ENCODE measurements around the gene IRF6. TPM values are rescaled to one million over a fixed set of nuclear protein-coding genes. Genes with fewer than 3 reads are reported as not detected.

The IRF6 gene
- polyA plus RNA-seq, 1 donor from 2014 or later, result not detected

GRCh38 chr1:209768354-209768774, 37.6 kb downstream of the IRF6 start (continued):
- TF ChIP-seq POLR2AphosphoS5 (IDR thresholded peaks at IDR 0.05), result no peak

- Histone ChIP-seq H3K4me2 (ENCODE audit: low read length) (no peak overlapping the region), H3K27me3 (ENCODE audit: insufficient read depth, low read depth, low read length) (no peaks in the 10 kb centered on the region), H3K79me2 (replicated peaks; ENCODE audit: insufficient read depth, low read length) (no peaks in the 10 kb centered on the region), H3F3A (ENCODE audit: insufficient read depth, low read length, poor library complexity, severe bottlenecking) (no peaks in the 10 kb centered on the region), H3K9me3 (ENCODE audit: low read length) (no peaks in the 10 kb centered on the region), H3K36me3 (ENCODE audit: insufficient read depth, low read length) (no peaks in the 10 kb centered on the region), H2AFZ (ENCODE audit: low read depth, low read length) (no peak overlapping the region), H4K20me1 (ENCODE audit: insufficient read depth) (no peaks in the 10 kb centered on the region), H3K27ac (ENCODE audit: low read length) (no peak overlapping the region), H3K9ac (ENCODE audit: low read length) (no peak overlapping the region), H3K4me3 (ENCODE audit: low read length) (no peak overlapping the region), H3K9me2 (ENCODE audit: insufficient read depth, low read length) (no peaks in the 10 kb centered on the region)
- no peak for TF ChIP-seq CTCF (IDR thresholded peaks at IDR 0.05; ENCODE audit: poor library complexity, severe bottlenecking)
- TF ChIP-seq EZH2 (IDR thresholded peaks at IDR 0.05; ENCODE audit: borderline replicate concordance, insufficient read depth, low read length, poor library complexity, severe bottlenecking), result no peak
- no peak for TF ChIP-seq EP300 (conservative IDR thresholded peaks at IDR 0.05; ENCODE audit: poor library complexity, severe bottlenecking)
- TF ChIP-seq MXI1 (conservative IDR thresholded peaks at IDR 0.05; ENCODE audit: poor library complexity, severe bottlenecking), result no peak
- TF ChIP-seq POLR2AphosphoS5 (IDR thresholded peaks at IDR 0.05), result no peak
- TF ChIP-seq TAF1 (IDR thresholded peaks at IDR 0.05; ENCODE audit: low read depth), result no peak
- no peak for TF ChIP-seq RAD21 (conservative IDR thresholded peaks at IDR 0.05)
- no peak for TF ChIP-seq REST (IDR thresholded peaks at IDR 0.05; ENCODE audit: borderline replicate concordance)
- TF ChIP-seq SMC3 (conservative IDR thresholded peaks at IDR 0.05; ENCODE audit: poor library complexity), result no peak
Observed at GRCh38 chr1:209767706-209768105, 38.2 kb downstream of the IRF6 start.

GRCh38 chr1:209767096-209767495, 38.8 kb downstream of the IRF6 start:
- no peaks in the 10 kb centered on the region for H3F3A ChIP-seq (ENCODE audit: insufficient read depth, low read length, poor library complexity, severe bottlenecking)
- no peak overlapping the region for H3K27ac ChIP-seq (ENCODE audit: low read length)

More at GRCh38 chr1:209767096-209767495, 38.8 kb downstream of the IRF6 start:
- Histone ChIP-seq H3K36me3 (ENCODE audit: insufficient read depth, low read length) (no peaks in the 10 kb centered on the region), H3K9ac (ENCODE audit: low read length) (no peak overlapping the region), H2AFZ (ENCODE audit: low read depth, low read length) (no peak overlapping the region), H3K27me3 (ENCODE audit: insufficient read depth, low read depth, low read length) (no peaks in the 10 kb centered on the region), H3K79me2 (replicated peaks; ENCODE audit: insufficient read depth, low read length) (no peaks in the 10 kb centered on the region), H3K9me3 (ENCODE audit: low read length) (no peaks in the 10 kb centered on the region), H3K4me2 (ENCODE audit: low read length) (no peak overlapping the region), H3K9me2 (ENCODE audit: insufficient read depth, low read length) (no peaks in the 10 kb centered on the region), H3K4me3 (ENCODE audit: low read length) (no peak overlapping the region), H4K20me1 (ENCODE audit: insufficient read depth) (no peaks in the 10 kb centered on the region)
- TF ChIP-seq REST (IDR thresholded peaks at IDR 0.05; ENCODE audit: borderline replicate concordance) (no peak), SMC3 (conservative IDR thresholded peaks at IDR 0.05; ENCODE audit: poor library complexity) (no peak), EZH2 (IDR thresholded peaks at IDR 0.05; ENCODE audit: borderline replicate concordance, insufficient read depth, low read length, poor library complexity, severe bottlenecking) (no peak), CTCF (IDR thresholded peaks at IDR 0.05; ENCODE audit: poor library complexity, severe bottlenecking) (no peak), POLR2AphosphoS5 (IDR thresholded peaks at IDR 0.05) (no peak), TAF1 (IDR thresholded peaks at IDR 0.05; ENCODE audit: low read depth) (no peak), EP300 (conservative IDR thresholded peaks at IDR 0.05; ENCODE audit: poor library complexity, severe bottlenecking) (no peak)
